Coronary artery (tissue), 2 donors: Measurements from ENCODE around the gene GABBR2.

Experiments
- DNase-seq: peaks from one replicate; pipeline ENCODE4 v3.0.0-alpha.2; 2017; ENCODE audit warnings: low spot score
- H3K27ac ChIP-seq, 2 donors: fragments of 200-600 bp; sonication (generic); one replicate each; pipeline ENCODE4 v1.5.1; 2016 to 2019
- H3K4me3 ChIP-seq: fragments of 200-600 bp; sonication (generic); 2 replicates; pipeline ENCODE4 v1.5.1; 2016; ENCODE audit warnings: mild to moderate bottlenecking, moderate library complexity
- TF ChIP-seq, protein P1 (sequence below): fragments of 200-600 bp; sonication (generic); IDR thresholded peaks from one replicate; pipeline ENCODE4 v1.5.1; 2019; ENCODE audit warnings: antibody characterized with exemption

Gene GABBR2

DNA sequence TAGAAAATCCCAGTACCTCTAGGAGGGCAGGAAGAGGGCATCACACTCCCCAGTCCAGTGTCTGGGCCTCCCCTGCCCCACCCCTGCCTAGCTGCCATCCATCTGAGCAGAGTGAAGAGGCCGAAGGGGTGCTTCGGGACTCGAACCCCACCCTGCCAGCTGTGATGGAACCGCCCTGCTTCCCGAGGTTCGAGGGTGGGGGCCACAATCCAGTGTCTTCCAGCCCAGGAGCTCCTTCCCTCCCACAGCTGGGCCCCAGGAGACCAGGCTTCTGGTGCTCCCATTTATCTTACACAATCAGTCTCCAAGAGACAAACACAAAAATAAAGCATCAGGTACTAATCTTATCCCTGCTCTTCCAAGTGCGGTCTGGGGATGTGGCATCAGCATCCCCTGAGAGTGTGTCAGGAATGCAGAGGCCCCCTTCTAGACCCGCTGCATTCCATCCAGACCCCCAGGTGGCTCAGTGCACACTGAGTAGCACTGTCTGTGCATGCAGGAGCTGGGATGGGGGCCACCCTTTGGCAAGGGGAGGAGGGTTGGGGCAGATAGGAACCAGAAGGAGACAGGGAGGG is 330.4 kb downstream of the GABBR2 start:
- no peak for DNase-seq
- TF ChIP-seq, protein P1, sequence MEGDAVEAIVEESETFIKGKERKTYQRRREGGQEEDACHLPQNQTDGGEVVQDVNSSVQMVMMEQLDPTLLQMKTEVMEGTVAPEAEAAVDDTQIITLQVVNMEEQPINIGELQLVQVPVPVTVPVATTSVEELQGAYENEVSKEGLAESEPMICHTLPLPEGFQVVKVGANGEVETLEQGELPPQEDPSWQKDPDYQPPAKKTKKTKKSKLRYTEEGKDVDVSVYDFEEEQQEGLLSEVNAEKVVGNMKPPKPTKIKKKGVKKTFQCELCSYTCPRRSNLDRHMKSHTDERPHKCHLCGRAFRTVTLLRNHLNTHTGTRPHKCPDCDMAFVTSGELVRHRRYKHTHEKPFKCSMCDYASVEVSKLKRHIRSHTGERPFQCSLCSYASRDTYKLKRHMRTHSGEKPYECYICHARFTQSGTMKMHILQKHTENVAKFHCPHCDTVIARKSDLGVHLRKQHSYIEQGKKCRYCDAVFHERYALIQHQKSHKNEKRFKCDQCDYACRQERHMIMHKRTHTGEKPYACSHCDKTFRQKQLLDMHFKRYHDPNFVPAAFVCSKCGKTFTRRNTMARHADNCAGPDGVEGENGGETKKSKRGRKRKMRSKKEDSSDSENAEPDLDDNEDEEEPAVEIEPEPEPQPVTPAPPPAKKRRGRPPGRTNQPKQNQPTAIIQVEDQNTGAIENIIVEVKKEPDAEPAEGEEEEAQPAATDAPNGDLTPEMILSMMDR = no peak
- no peak overlapping the region for H3K27ac ChIP-seq
- no peak overlapping the region for H3K4me3 ChIP-seq

GRCh38 chr9:98375138-98375726 is 333.5 kb downstream of the GABBR2 start:
- H3K4me3 ChIP-seq = no peak overlapping the region
- TF ChIP-seq, protein P1 = no peak
- no peak overlapping the region for H3K27ac ChIP-seq
- DNase-seq = no peak

GRCh38 chr9:98374385-98375051 is 334.2 kb downstream of the GABBR2 start:
- Histone ChIP-seq H3K4me3 (no peak overlapping the region), H3K27ac (no peak overlapping the region)
- TF ChIP-seq, protein P1 = no peak
- DNase-seq = no peak

DNA sequence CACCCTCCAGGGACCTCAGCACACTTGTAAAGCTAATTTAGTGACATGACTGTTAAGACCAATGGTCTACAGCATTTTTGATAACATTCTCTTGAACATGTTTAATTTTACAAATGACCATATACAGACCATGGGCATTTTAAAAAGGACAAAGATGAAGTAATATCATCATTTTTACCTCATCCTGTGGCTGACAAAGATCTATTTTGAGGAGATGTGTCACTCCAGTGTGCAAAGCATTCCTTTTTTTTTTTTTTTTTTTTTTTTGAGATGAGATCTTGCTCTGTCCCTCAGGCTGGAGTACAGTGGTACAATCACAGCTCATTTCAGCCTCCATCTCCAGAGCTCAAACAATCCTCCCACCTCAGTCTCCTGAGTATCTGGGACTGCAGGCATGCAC is 335.1 kb downstream of the GABBR2 start:
- no peak overlapping the region for H3K27ac ChIP-seq
- no peak for DNase-seq
- TF ChIP-seq, protein P1 = no peak
- H3K4me3 ChIP-seq = no peak overlapping the region

- DNase-seq = no peak
- no peak overlapping the region for H3K27ac ChIP-seq
- H3K4me3 ChIP-seq = no peak overlapping the region
- TF ChIP-seq, protein P1 = no peak
Observed at GRCh38 chr9:98372077-98372836, 336.5 kb downstream of the GABBR2 start.

GRCh38 chr9:98370976-98371315 is 337.8 kb downstream of the GABBR2 start:
- no peak for DNase-seq
- TF ChIP-seq, protein P1 = no peak
- no peak overlapping the region for H3K27ac ChIP-seq
- H3K4me3 ChIP-seq = no peak overlapping the region
